OCI-LY3 (cell line): Measurements from ENCODE around the gene BBS2.

Source experiments
- EZH2phosphoT487 ChIP-seq: fragments of 200-600 bp; shearing (Covaris generic); IDR thresholded peaks from 2 replicates; pipeline ENCODE4 v1.6.1; 2018; ENCODE audit warnings: antibody characterized with exemption, mixed run types, low read depth
- TF ChIP-seq, protein P1 (sequence below): fragments of 200-600, 300-600 bp; sonication (generic); IDR thresholded peaks from 2 replicates; pipeline ENCODE4 v1.5.1; 2014; ENCODE audit warnings: antibody characterized with exemption, low read length, low read depth

DNA sequence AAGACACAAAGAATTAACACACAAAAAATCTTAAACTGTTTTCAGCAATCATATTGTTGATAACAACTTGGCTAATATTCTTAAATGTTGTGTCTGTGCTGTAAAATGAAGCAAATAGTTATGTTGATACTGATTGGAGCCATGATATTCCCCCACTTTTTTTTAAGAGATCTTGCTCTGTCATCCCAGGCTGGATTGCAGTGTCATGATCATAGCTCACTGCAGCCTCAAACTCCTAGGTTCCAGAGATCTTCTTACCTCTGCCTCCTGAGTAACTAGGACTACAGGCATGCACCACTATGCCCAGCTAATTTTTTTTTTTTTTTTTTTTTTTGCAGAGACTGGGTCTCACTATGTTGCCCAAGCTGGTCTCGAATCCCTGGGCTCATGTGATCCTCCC lies 26.0 kb downstream of the BBS2 start:
- TF ChIP-seq, protein P1, sequence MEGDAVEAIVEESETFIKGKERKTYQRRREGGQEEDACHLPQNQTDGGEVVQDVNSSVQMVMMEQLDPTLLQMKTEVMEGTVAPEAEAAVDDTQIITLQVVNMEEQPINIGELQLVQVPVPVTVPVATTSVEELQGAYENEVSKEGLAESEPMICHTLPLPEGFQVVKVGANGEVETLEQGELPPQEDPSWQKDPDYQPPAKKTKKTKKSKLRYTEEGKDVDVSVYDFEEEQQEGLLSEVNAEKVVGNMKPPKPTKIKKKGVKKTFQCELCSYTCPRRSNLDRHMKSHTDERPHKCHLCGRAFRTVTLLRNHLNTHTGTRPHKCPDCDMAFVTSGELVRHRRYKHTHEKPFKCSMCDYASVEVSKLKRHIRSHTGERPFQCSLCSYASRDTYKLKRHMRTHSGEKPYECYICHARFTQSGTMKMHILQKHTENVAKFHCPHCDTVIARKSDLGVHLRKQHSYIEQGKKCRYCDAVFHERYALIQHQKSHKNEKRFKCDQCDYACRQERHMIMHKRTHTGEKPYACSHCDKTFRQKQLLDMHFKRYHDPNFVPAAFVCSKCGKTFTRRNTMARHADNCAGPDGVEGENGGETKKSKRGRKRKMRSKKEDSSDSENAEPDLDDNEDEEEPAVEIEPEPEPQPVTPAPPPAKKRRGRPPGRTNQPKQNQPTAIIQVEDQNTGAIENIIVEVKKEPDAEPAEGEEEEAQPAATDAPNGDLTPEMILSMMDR: no peak
- TF ChIP-seq EZH2phosphoT487: no peak
